Measurements from ENCODE around the gene MT3.
"Not testable (repeated sequence)": the region's sequence is repeated elsewhere in the genome, so short reads cannot be mapped to it uniquely, and the experiment has no call there.

MT3 gene

GRCh38 chr16:56610017-56610608 is 20.8 kb downstream of the MT3 start:
- DNase-seq: peak; percentile 72

- DNase-seq: no peak
These were observed 21.3 kb downstream of the MT3 start for GRCh38 chr16:56610609-56611111.

- DNase-seq: no peak
These were observed 22.0 kb downstream of the MT3 start for GRCh38 chr16:56611281-56611833.

GRCh38 chr16:56613706-56614105 is 24.4 kb downstream of the MT3 start:
- DNase-seq: no peak

GRCh38 chr16:56614549-56614991 is 25.2 kb downstream of the MT3 start:
- DNase-seq: no peak

GRCh38 chr16:56615353-56615752 is 26.0 kb downstream of the MT3 start:
- DNase-seq: no peak

- no peak for DNase-seq
These were observed 27.4 kb downstream of the MT3 start for GRCh38 chr16:56616608-56617211.

- DNase-seq: no peak
These were observed 28.1 kb downstream of the MT3 start for GRCh38 chr16:56617212-56618085.

- DNase-seq: no peak
These were observed 28.8 kb downstream of the MT3 start for GRCh38 chr16:56618138-56618537.

- DNase-seq: no peak
These were observed 31.1 kb downstream of the MT3 start for GRCh38 chr16:56620339-56620897.

- DNase-seq: not testable (repeated sequence)
These were observed 32.5 kb downstream of the MT3 start for GRCh38 chr16:56621665-56622445.

- DNase-seq: not testable (repeated sequence)
These were observed 33.9 kb downstream of the MT3 start for GRCh38 chr16:56623184-56623583.

GRCh38 chr16:56623637-56624036 is 34.3 kb downstream of the MT3 start:
- DNase-seq: no peak

GRCh38 chr16:56625140-56625942 is 36.0 kb downstream of the MT3 start, which contains the start of gene MT1E:
MT1E (plus strand) TSS chr16:56625781; CDS start chr16:56625852, 71 bp downstream.
- DNase-seq: no peak

- no peak for DNase-seq
These were observed 36.8 kb downstream of the MT3 start for GRCh38 chr16:56625943-56626654.

- no peak for DNase-seq
These were observed 37.4 kb downstream of the MT3 start for GRCh38 chr16:56626685-56627084.

GRCh38 chr16:56628486-56629350 is 39.4 kb downstream of the MT3 start:
- DNase-seq: no peak

- no peak for DNase-seq
These were observed 40.2 kb downstream of the MT3 start for GRCh38 chr16:56629531-56629930.

- DNase-seq: no peak
These were observed 40.8 kb downstream of the MT3 start for GRCh38 chr16:56630134-56630533.

- DNase-seq: no peak
These were observed 41.9 kb downstream of the MT3 start for GRCh38 chr16:56631197-56631596.

Data from activated T-cell treated with anti-CD3 and anti-CD28 coated beads for 4 hours (primary cell).